Neural progenitor cell (in vitro differentiated cells): ENCODE data around the gene TET2.

Source experiments
- EZH2 ChIP-seq: fragments of 200-600 bp; sonication (generic); IDR thresholded peaks from 2 replicates; pipeline ENCODE4 v1.6.1; 2017; ENCODE audit warnings: antibody characterized with exemption, mild to moderate bottlenecking, moderate library complexity
- EZH2phosphoT487 ChIP-seq: fragments of 200-600 bp; sonication (generic); IDR thresholded peaks from 2 replicates; pipeline ENCODE4 v1.6.1; 2017; ENCODE audit warnings: antibody characterized with exemption

- TF ChIP-seq EZH2 (no peak), EZH2phosphoT487 (no peak)
Measured at GRCh38 chr4:105279314-105279713, 132.6 kb downstream of the TET2 start.
